ENCODE measurements around the gene ANKRD33. TPM values are rescaled to one million over a fixed set of nuclear protein-coding genes. Genes with fewer than 3 reads are reported as not detected.
A peak's percentile ranks its signal among the peaks of the same experiment; 100 is the strongest.

ANKRD33 gene, protein sequence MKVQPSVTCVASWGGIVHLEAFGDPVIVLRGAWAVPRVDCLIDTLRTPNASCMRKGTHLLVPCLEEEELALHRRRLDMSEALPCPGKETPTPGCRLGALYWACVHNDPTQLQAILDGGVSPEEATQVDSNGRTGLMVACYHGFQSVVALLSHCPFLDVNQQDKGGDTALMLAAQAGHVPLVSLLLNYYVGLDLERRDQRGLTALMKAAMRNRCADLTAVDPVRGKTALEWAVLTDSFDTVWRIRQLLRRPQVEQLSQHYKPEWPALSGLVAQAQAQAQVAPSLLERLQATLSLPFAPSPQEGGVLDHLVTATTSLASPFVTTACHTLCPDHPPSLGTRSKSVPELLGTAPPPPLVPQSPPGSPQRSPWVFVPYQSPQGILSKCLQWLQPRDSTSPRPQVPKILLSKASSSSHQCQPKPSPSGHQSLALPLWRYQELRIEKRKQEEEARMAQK
- not detected in 2 replicates for total RNA-seq (2014; rRNA removed)
- Bru-seq, nascent RNA: not detected
- percentile 17 among the genes with signal in this experiment for BruChase-seq, experiment 1, labeled RNA remaining after a 6-hour chase
- percentile 12 among the genes with signal in this experiment for BruChase-seq, experiment 2, labeled RNA remaining after a 2-hour chase
- long read RNA-seq: 0 reads

DNA sequence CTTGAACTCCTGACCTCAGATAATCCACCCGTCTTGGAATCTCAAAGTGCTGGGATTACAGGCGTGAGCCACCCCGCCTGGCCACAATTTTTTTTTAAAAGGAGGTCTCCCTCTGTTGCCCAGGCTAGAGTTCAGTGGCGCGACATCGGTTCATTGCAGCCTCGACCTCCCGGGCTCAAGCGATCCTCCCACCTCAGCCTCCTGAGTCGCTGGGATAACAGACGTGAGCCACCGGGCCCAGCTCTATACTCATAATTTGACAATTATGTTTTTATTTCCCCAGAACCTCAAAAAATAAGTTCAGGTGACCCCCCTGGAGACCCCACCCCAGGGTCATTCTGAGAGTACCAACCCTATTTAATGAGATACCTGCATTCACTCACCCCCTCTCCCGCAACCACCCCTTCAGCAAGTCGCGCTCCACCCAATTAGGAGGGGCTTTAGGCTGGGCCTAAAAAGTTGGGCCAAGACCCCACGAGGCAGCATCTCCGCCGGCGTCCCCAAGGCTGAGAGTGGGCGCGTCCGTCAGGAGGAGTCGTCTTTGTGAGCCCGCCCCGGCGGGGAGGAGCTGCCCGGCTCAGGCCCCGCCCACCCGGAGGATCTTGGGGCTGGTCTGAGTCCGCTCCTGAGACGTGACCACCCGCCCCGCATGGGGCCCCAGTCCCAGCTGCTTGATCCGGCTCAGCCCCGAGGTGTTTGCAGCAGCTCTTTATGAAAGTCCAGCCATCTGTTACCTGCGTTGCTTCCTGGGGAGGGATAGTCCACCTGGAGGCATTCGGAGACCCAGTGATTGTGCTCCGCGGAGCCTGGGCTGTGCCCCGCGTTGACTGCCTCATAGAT is at the start of gene ANKRD33:
ANKRD33 (plus strand) TSS at position 628 of the 840 bp plus-strand sequence; CDS start at position 712, 84 bp downstream.
- no peak for ATAC-seq
- POLR2A ChIA-PET (ENCODE audit: unreplicated experiment): no interaction called here
- intact Hi-C loops (cut with micrococcal nuclease): no loop called here
- H3K4me2 ChIP-seq (ENCODE audit: low read length): no peak within 1 kb of the TSS
- H3K9me3 ChIP-seq (ENCODE audit: low read length): 0 out of 2 replicates have a peak, but pooled peaks cover 6% of the 10 kb centered on the region
- no peaks in the 10 kb centered on the region for H3K9me2 ChIP-seq (replicated peaks; ENCODE audit: low read length)
- TF ChIP-seq EZH2 (IDR thresholded peaks at IDR 0.05; ENCODE audit: low read length, unreplicated experiment) (no peak), EZH2phosphoT487 (IDR thresholded peaks at IDR 0.05; ENCODE audit: borderline replicate concordance, low read length) (no peak)
- TF ChIP-seq, protein P1, sequence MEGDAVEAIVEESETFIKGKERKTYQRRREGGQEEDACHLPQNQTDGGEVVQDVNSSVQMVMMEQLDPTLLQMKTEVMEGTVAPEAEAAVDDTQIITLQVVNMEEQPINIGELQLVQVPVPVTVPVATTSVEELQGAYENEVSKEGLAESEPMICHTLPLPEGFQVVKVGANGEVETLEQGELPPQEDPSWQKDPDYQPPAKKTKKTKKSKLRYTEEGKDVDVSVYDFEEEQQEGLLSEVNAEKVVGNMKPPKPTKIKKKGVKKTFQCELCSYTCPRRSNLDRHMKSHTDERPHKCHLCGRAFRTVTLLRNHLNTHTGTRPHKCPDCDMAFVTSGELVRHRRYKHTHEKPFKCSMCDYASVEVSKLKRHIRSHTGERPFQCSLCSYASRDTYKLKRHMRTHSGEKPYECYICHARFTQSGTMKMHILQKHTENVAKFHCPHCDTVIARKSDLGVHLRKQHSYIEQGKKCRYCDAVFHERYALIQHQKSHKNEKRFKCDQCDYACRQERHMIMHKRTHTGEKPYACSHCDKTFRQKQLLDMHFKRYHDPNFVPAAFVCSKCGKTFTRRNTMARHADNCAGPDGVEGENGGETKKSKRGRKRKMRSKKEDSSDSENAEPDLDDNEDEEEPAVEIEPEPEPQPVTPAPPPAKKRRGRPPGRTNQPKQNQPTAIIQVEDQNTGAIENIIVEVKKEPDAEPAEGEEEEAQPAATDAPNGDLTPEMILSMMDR (conservative IDR thresholded peaks at IDR 0.05; ENCODE audit: low read depth, low read length): no peak
- peaks cover 7% of the 10 kb centered on the region; the same call in 1 of the 2 replicates for H3K4me1 ChIP-seq (ENCODE audit: insufficient read depth, low read length)
- no peaks in the 10 kb centered on the region for H3K27me3 ChIP-seq (ENCODE audit: low read length)
- CTCF ChIA-PET: no interaction called here
- H3F3A ChIP-seq (ENCODE audit: low read length, unreplicated experiment): no peaks in the 10 kb centered on the region
- DNase-seq: no peak
- no peaks in the 10 kb centered on the region for H4K20me1 ChIP-seq (ENCODE audit: low read length)
- H3K79me2 ChIP-seq (ENCODE audit: low read length): no peaks in the 10 kb centered on the region
- BruUV-seq (replicated peaks): no TSS peak
- no peak within 1 kb of the TSS for H3K9ac ChIP-seq (ENCODE audit: low read length)
- no peak within 1 kb of the TSS for H2AFZ ChIP-seq (ENCODE audit: low read length)
- H3K4me3 ChIP-seq (ENCODE audit: low read length): no peak within 1 kb of the TSS
- no peak within 1 kb of the TSS for H3K27ac ChIP-seq (ENCODE audit: low read length)
- H3K36me3 ChIP-seq (ENCODE audit: low read depth, low read length): no peaks in the 10 kb centered on the region

DNA sequence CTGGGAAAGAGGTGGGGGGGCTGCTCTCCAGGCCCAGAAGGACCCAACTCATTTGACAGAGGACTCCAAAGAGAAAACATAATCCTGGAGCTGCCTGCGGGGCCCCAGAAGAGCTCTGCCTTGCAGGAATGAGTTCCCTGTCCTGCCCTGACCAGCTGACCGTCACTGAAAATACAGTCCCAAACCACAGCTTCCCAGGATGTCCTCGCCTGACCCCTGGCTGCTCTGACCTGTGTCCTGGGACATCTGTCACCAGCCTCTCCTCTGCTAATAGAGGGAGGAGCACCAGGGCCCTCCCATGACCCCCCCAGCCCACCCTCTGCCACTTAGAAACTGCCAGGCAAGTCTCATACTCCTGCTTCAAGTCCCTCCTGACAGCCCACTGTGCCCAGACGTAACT is 49.1 kb upstream of the ANKRD33 start:
- no peak overlapping the region for H3K4me2 ChIP-seq (ENCODE audit: low read length)
- intact Hi-C loops (cut with micrococcal nuclease): no loop called here
- no peaks in the 10 kb centered on the region for H4K20me1 ChIP-seq (ENCODE audit: low read length)
- H3K4me3 ChIP-seq (ENCODE audit: low read length): no peak overlapping the region
- peaks cover 4% of the 10 kb centered on the region; the same call in 1 of the 2 replicates for H3K4me1 ChIP-seq (ENCODE audit: insufficient read depth, low read length)
- no TSS peak for BruUV-seq (replicated peaks)
- no peaks in the 10 kb centered on the region for H3K79me2 ChIP-seq (ENCODE audit: low read length)
- H2AFZ ChIP-seq (ENCODE audit: low read length): no peak overlapping the region
- POLR2A ChIA-PET (ENCODE audit: unreplicated experiment): no interaction called here
- DNase-seq (no peak), ATAC-seq (no peak)
- peaks cover 23% of the 10 kb centered on the region; the same call in 1 of the 2 replicates for H3K27me3 ChIP-seq (ENCODE audit: low read length)
- no peaks in the 10 kb centered on the region for H3F3A ChIP-seq (ENCODE audit: low read length, unreplicated experiment)
- no peaks in the 10 kb centered on the region for H3K36me3 ChIP-seq (ENCODE audit: low read depth, low read length)
- H3K9me3 ChIP-seq (ENCODE audit: low read length): no peaks in the 10 kb centered on the region
- no peaks in the 10 kb centered on the region for H3K9me2 ChIP-seq (replicated peaks; ENCODE audit: low read length)
- H3K27ac ChIP-seq (ENCODE audit: low read length): no peak overlapping the region
- H3K9ac ChIP-seq (ENCODE audit: low read length): no peak overlapping the region
- CTCF ChIA-PET: no interaction called here
- TF ChIP-seq, protein P1 (conservative IDR thresholded peaks at IDR 0.05; ENCODE audit: low read depth, low read length): no peak
